ENCODE data around the gene NELL2.
"Not testable (repeated sequence)": the region's sequence is repeated elsewhere in the genome, so short reads cannot be mapped to it uniquely, and the experiment has no call there.

The NELL2 gene

DNA sequence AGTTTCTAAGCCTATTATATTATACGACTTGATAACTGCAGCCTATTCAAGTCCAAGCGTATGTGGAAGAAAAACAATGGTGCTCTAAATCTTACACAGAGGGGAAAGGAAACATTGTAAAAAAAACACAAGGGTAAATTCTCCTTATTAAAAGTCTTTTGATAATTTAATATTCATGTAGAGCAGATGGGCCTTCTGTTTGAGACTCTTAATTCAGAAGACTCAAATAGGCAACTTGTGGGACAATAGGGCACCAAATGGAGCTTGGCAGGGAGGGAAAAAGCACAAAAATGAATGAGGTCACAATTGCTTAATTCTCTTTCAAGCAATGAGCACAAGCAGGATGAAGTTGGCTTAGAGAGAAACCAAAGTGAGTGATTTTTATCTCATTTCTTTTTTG lies 159.4 kb downstream of the NELL2 start:
- H3K27me3 ChIP-seq (replicated peaks; ENCODE audit: control insufficient read depth, insufficient read depth, low read length, poor library complexity, severe bottlenecking): no peaks in the 10 kb centered on the region
- H3K36me3 ChIP-seq (ENCODE audit: control insufficient read depth, insufficient read depth, low read length): no peaks in the 10 kb centered on the region
- H3K27ac ChIP-seq (ENCODE audit: insufficient read depth, low read length, poor library complexity, severe bottlenecking): no peak overlapping the region
- H3K9me3 ChIP-seq (ENCODE audit: control insufficient read depth, low read length): no peaks in the 10 kb centered on the region
- DNase-seq: no peak
- H3K4me1 ChIP-seq (ENCODE audit: control insufficient read depth, insufficient read depth, low read length, poor library complexity, severe bottlenecking): no peaks in the 10 kb centered on the region
- no peak overlapping the region for H3K4me3 ChIP-seq (ENCODE audit: insufficient read depth, low read depth, low read length, poor library complexity, severe bottlenecking)

DNA sequence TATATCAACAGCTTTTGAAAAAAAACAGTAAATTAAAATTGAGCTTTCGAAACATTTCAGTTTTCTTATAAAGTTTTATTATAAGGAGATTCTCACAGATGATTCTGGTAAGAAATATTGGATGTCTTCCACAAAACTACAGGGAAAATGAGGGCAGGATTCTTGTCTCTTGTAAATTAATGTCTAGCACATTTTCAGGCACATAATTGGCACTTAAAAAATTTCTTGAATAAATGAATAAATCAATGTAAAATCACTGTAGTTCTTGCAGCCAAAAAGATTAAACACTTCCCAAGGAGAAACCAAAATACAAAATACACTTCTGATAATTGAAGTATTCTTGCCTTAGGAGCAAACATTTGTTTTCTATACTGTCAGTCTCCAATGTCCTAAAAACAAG lies 164.4 kb downstream of the NELL2 start:
- Histone ChIP-seq H3K4me1 (ENCODE audit: control insufficient read depth, insufficient read depth, low read length, poor library complexity, severe bottlenecking) (no peaks in the 10 kb centered on the region), H3K9me3 (ENCODE audit: control insufficient read depth, low read length) (no peaks in the 10 kb centered on the region), H3K4me3 (ENCODE audit: insufficient read depth, low read depth, low read length, poor library complexity, severe bottlenecking) (no peak overlapping the region), H3K27me3 (replicated peaks; ENCODE audit: control insufficient read depth, insufficient read depth, low read length, poor library complexity, severe bottlenecking) (no peaks in the 10 kb centered on the region), H3K36me3 (ENCODE audit: control insufficient read depth, insufficient read depth, low read length) (no peaks in the 10 kb centered on the region), H3K27ac (ENCODE audit: insufficient read depth, low read length, poor library complexity, severe bottlenecking) (no peak overlapping the region)
- DNase-seq: no peak

DNA sequence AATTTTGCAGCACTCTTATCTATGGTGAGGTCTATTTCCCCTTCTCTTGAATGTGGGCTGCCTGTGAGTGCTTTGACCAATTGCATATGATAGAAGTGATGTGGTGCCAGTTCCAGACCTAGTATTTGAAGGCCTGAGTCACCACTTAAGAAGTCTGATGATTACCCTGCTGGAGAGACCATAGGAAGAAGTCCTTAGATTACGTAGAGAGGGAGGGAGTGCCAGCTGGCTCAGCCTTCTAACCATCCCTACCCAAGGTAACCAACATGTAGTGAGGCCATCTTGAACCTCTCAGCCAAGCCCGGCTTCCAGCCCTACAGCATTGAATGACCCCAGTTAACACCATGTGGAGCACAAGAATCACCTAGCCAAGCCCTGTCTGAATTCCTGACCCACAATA lies 166.9 kb downstream of the NELL2 start:
- Histone ChIP-seq H3K9me3 (ENCODE audit: control insufficient read depth, low read length) (no peaks in the 10 kb centered on the region), H3K36me3 (ENCODE audit: control insufficient read depth, insufficient read depth, low read length) (no peaks in the 10 kb centered on the region), H3K4me1 (ENCODE audit: control insufficient read depth, insufficient read depth, low read length, poor library complexity, severe bottlenecking) (no peaks in the 10 kb centered on the region), H3K27me3 (replicated peaks; ENCODE audit: control insufficient read depth, insufficient read depth, low read length, poor library complexity, severe bottlenecking) (no peaks in the 10 kb centered on the region), H3K4me3 (ENCODE audit: insufficient read depth, low read depth, low read length, poor library complexity, severe bottlenecking) (no peak overlapping the region), H3K27ac (ENCODE audit: insufficient read depth, low read length, poor library complexity, severe bottlenecking) (no peak overlapping the region)
- DNase-seq: no peak

DNA sequence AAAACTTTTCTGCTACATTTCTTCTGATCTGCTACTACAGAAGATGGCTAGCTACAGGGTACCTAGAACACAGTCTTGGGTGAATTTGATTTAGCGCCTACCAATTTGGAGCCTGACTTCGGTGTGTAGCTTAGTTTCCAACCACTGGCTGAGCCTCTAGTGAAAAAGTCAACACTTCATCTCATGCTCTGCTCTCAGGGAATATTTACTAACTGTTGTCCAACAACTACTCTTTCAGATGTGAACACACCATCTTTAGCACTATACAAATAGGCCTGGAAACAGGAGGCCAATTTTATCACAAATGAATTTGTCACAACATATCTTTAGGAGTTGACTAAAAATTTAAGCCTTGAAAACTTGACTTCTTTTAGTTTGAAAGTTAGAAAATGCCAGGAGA lies 167.9 kb downstream of the NELL2 start:
- no peaks in the 10 kb centered on the region for H3K4me1 ChIP-seq (ENCODE audit: control insufficient read depth, insufficient read depth, low read length, poor library complexity, severe bottlenecking)
- no peaks in the 10 kb centered on the region for H3K9me3 ChIP-seq (ENCODE audit: control insufficient read depth, low read length)
- H3K4me3 ChIP-seq (ENCODE audit: insufficient read depth, low read depth, low read length, poor library complexity, severe bottlenecking): no peak overlapping the region
- no peak overlapping the region for H3K27ac ChIP-seq (ENCODE audit: insufficient read depth, low read length, poor library complexity, severe bottlenecking)
- no peaks in the 10 kb centered on the region for H3K36me3 ChIP-seq (ENCODE audit: control insufficient read depth, insufficient read depth, low read length)
- no peak for DNase-seq
- H3K27me3 ChIP-seq (replicated peaks; ENCODE audit: control insufficient read depth, insufficient read depth, low read length, poor library complexity, severe bottlenecking): no peaks in the 10 kb centered on the region

DNA sequence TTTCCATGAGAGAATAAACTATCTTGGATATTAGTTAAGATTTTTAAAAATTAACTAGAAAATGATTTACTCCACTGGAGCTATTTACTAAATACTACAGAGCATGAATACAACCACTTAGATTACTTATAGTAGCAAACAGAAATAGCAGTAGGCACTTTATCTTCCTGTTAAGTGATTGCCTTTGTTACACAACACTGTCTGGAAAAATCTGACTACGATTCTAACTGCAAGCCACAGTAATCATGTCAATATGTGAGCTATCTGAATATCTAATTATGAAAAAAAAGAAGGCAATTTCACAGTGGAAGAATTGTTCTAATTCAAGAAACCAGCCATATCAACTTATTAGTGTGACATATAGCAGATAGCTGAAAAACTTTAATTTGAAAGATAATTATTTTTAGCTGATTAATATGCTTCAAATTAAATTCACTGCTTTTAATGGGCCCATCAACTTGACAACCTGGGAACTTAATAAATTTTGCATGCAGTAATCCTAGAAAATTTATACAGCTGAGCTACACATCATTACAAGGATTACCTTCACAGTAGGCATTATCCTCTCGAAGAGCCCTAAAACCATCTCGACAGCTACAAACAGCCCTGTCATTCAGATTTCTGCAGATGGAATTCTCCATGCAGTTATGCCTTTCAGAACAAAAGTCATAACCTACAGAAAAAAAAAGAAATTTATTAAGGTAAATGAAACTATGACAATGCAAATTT lies 172.8 kb downstream of the NELL2 start:
- Histone ChIP-seq H3K9me3 (ENCODE audit: control insufficient read depth, low read length) (no peaks in the 10 kb centered on the region), H3K4me3 (ENCODE audit: insufficient read depth, low read depth, low read length, poor library complexity, severe bottlenecking) (no peak overlapping the region), H3K27me3 (replicated peaks; ENCODE audit: control insufficient read depth, insufficient read depth, low read length, poor library complexity, severe bottlenecking) (no peaks in the 10 kb centered on the region), H3K4me1 (ENCODE audit: control insufficient read depth, insufficient read depth, low read length, poor library complexity, severe bottlenecking) (no peaks in the 10 kb centered on the region), H3K36me3 (ENCODE audit: control insufficient read depth, insufficient read depth, low read length) (no peaks in the 10 kb centered on the region), H3K27ac (ENCODE audit: insufficient read depth, low read length, poor library complexity, severe bottlenecking) (no peak overlapping the region)
- no peak for DNase-seq

DNA sequence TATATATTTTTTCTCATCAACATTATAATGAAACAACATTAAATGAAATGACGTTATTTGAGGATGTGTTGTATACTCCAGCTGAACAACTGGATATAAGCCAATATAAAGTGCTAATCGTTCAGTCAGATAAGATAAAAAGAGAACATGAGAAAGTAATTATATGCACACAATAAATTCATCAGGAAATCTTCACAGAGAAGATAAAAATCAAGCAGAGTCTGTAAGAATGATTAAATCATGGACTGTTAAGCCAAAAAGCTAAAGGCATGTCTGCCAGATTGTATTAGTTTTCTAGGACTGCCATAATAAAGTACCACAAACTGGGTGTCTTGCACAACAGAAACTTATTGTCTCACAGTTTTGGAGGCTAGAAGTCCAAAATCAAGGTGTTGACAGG lies 178.6 kb downstream of the NELL2 start:
- Histone ChIP-seq H3K4me1 (ENCODE audit: control insufficient read depth, insufficient read depth, low read length, poor library complexity, severe bottlenecking) (no peaks in the 10 kb centered on the region), H3K27me3 (replicated peaks; ENCODE audit: control insufficient read depth, insufficient read depth, low read length, poor library complexity, severe bottlenecking) (no peaks in the 10 kb centered on the region), H3K9me3 (ENCODE audit: control insufficient read depth, low read length) (no peaks in the 10 kb centered on the region), H3K36me3 (ENCODE audit: control insufficient read depth, insufficient read depth, low read length) (no peaks in the 10 kb centered on the region), H3K4me3 (ENCODE audit: insufficient read depth, low read depth, low read length, poor library complexity, severe bottlenecking) (no peak overlapping the region), H3K27ac (ENCODE audit: insufficient read depth, low read length, poor library complexity, severe bottlenecking) (no peak overlapping the region)
- DNase-seq: no peak

DNA sequence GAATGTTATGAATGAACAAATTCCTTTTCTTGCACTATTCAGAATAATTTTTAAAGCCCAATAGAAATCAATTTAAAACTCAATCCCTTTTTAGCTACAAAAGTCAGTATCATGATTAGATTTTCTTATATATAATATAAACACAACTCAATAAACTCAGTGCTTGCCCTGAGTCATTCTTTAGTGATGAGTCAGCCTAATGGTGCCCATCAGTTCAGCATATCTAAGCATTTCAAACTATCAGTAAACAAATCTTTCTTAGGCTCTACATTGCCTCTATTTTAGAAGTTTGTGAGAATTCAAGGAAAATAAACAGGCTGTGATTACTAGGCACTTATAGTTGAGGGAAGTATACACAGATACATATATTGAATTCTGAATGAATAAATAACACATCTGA lies 179.6 kb downstream of the NELL2 start:
- no peaks in the 10 kb centered on the region for H3K4me1 ChIP-seq (ENCODE audit: control insufficient read depth, insufficient read depth, low read length, poor library complexity, severe bottlenecking)
- no peaks in the 10 kb centered on the region for H3K36me3 ChIP-seq (ENCODE audit: control insufficient read depth, insufficient read depth, low read length)
- no peaks in the 10 kb centered on the region for H3K27me3 ChIP-seq (replicated peaks; ENCODE audit: control insufficient read depth, insufficient read depth, low read length, poor library complexity, severe bottlenecking)
- DNase-seq: no peak
- H3K9me3 ChIP-seq (ENCODE audit: control insufficient read depth, low read length): no peaks in the 10 kb centered on the region
- no peak overlapping the region for H3K4me3 ChIP-seq (ENCODE audit: insufficient read depth, low read depth, low read length, poor library complexity, severe bottlenecking)
- no peak overlapping the region for H3K27ac ChIP-seq (ENCODE audit: insufficient read depth, low read length, poor library complexity, severe bottlenecking)

DNA sequence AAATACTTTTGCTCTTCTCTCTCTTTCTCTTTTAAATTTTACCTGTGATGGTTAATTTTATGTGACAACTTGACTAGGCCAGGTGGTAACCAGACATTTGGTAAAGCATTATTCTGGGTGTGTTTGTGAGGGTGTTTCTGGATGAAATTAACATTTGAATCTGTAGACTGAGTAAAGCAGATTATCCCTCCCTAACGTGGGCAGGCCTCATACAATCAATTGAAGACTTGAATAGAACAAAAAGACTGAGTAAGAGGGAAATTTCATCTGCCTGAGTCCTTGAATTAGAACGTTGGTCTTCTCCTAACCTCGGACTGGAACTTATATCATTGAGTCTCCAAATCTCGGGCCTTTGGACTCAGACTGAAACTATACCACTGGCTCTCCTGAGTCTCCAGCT lies 182.1 kb downstream of the NELL2 start:
- no peak for DNase-seq
- no peaks in the 10 kb centered on the region for H3K36me3 ChIP-seq (ENCODE audit: control insufficient read depth, insufficient read depth, low read length)

DNA sequence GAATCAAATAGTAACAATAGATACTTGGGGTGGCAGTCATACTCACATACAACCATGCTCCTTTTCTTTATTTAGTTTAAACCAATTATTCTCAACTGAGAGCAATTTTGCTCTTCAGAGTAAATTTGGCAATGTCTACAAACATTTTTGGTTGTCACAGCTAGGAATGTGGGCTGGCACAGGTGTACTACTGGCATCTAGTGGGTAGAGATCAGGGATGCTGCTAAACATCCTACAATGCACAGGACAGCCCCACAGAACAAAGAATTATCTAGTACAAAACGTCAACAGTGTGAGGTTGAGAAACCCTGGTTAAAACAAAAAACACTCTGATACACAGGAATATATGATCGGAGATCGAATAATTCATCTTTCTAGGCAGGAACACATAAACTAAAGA lies 186.5 kb downstream of the NELL2 start:
- H3K9me3 ChIP-seq (ENCODE audit: control insufficient read depth, low read length): no peaks in the 10 kb centered on the region
- H3K36me3 ChIP-seq (ENCODE audit: control insufficient read depth, insufficient read depth, low read length): no peaks in the 10 kb centered on the region
- H3K27me3 ChIP-seq (replicated peaks; ENCODE audit: control insufficient read depth, insufficient read depth, low read length, poor library complexity, severe bottlenecking): no peaks in the 10 kb centered on the region
- no peak overlapping the region for H3K4me3 ChIP-seq (ENCODE audit: insufficient read depth, low read depth, low read length, poor library complexity, severe bottlenecking)
- H3K27ac ChIP-seq (ENCODE audit: insufficient read depth, low read length, poor library complexity, severe bottlenecking): no peak overlapping the region
- no peak for DNase-seq
- no peaks in the 10 kb centered on the region for H3K4me1 ChIP-seq (ENCODE audit: control insufficient read depth, insufficient read depth, low read length, poor library complexity, severe bottlenecking)

More for the DNA sequence above, 182.1 kb downstream of the NELL2 start:
- no peaks in the 10 kb centered on the region for H3K9me3 ChIP-seq (ENCODE audit: control insufficient read depth, low read length)
- H3K27ac ChIP-seq (ENCODE audit: insufficient read depth, low read length, poor library complexity, severe bottlenecking): no peak overlapping the region
- H3K4me1 ChIP-seq (ENCODE audit: control insufficient read depth, insufficient read depth, low read length, poor library complexity, severe bottlenecking): no peaks in the 10 kb centered on the region
- no peak overlapping the region for H3K4me3 ChIP-seq (ENCODE audit: insufficient read depth, low read depth, low read length, poor library complexity, severe bottlenecking)
- no peaks in the 10 kb centered on the region for H3K27me3 ChIP-seq (replicated peaks; ENCODE audit: control insufficient read depth, insufficient read depth, low read length, poor library complexity, severe bottlenecking)

DNA sequence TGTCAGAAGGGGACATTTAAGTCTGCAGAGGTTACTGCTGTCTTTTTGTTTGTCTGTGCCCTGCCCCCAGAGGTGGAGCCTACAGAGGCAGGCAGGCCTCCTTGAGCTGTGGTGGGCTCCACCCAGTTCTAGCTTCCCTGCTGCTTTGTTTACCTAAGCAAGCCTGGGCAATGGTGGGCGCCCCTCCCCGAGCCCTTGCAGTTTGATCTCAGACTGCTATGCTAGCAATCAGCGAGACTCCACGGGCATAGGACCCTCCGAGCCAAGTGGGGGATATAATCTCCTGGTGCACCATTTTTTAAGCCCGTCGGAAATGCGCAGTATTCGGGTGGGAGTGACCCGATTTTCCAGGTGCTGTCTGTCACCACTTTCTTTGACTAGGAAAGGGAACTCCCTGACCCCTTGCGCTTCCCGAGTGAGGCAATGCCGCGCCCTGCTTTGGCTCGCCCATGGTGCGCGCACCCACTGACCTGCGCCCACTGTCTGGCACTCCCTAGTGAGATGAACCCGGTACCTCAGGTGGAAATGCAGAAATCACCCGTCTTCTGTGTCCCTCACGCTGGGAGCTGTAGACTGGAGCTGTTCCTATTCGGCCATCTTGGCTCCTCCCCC lies 189.2 kb downstream of the NELL2 start:
- H3K9me3 ChIP-seq (ENCODE audit: control insufficient read depth, low read length); H3K27me3 ChIP-seq (replicated peaks; ENCODE audit: control insufficient read depth, insufficient read depth, low read length, poor library complexity, severe bottlenecking); H3K36me3 ChIP-seq (ENCODE audit: control insufficient read depth, insufficient read depth, low read length); H3K27ac ChIP-seq (ENCODE audit: insufficient read depth, low read length, poor library complexity, severe bottlenecking); DNase-seq; H3K4me1 ChIP-seq (ENCODE audit: control insufficient read depth, insufficient read depth, low read length, poor library complexity, severe bottlenecking); H3K4me3 ChIP-seq (ENCODE audit: insufficient read depth, low read depth, low read length, poor library complexity, severe bottlenecking): not testable (repeated sequence)
